GM21528 (cell line): ENCODE data around the gene UNC13D.
"Not testable (repeated sequence)": the region's sequence is repeated elsewhere in the genome, so short reads cannot be mapped to it uniquely, and the experiment has no call there.

Source experiments
- ATAC-seq: cut with Tn5 transposase; IDR thresholded peaks from one replicate; pipeline ENCODE4 v1.9.1; 2021; ENCODE audit warnings: mild to moderate bottlenecking, moderate library complexity; ENCODE audit not compliant: unreplicated experiment, low FRiP score

The UNC13D gene

DNA sequence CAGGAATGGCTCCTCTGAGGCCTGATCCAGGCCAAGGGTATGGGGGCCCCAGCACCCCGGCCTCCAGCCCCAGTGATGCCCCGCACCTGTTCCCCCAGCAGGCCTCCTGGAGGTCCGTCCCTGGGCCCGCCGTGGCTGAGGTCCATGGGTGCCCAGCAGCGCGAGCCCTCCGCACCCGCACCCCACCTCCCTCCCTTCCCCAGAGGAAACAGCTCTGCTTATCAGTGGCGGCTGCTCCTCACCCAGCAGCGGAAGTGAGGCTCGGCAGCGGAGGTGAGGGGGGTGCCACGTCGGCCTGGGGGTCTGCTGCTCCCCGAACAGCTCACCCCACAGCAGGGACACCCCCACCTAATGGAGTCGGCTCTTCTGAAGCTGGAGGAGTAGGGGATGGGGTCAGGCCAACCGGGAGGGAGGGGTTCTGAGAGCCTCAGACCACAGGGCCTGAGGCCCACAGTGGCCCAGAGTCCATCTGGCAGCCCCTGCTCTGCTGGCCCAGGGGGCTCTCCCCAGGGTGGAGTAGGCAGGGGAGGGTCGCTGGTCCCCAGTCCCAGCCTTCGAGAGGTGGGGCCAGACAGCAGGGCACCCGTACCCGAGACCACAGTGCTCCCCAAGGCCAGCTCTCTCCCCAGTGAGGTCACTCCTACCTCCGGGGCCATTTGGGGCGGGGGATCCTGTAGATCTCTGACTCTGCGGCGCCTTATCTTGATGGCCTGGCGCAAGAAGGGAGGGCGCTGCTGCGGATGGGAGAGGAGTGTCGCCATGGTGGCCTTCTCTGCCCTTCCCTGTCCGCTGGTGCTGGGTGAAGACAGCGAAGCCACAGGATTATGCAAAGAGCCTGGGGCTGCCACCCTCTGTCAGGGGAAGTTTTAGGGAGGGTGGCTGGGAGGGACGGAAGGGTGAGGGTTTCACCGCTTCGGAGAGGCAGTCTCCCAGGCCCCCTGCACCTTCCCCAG, at the start of gene UNC13D:
UNC13D (minus strand) TSS at position 828 of the 953 bp plus-strand sequence; CDS start at position 761, 67 bp downstream.
- no peak for ATAC-seq

GRCh38 chr17:75893305-75894048, 49.3 kb upstream of the UNC13D start:
- no peak for ATAC-seq

DNA sequence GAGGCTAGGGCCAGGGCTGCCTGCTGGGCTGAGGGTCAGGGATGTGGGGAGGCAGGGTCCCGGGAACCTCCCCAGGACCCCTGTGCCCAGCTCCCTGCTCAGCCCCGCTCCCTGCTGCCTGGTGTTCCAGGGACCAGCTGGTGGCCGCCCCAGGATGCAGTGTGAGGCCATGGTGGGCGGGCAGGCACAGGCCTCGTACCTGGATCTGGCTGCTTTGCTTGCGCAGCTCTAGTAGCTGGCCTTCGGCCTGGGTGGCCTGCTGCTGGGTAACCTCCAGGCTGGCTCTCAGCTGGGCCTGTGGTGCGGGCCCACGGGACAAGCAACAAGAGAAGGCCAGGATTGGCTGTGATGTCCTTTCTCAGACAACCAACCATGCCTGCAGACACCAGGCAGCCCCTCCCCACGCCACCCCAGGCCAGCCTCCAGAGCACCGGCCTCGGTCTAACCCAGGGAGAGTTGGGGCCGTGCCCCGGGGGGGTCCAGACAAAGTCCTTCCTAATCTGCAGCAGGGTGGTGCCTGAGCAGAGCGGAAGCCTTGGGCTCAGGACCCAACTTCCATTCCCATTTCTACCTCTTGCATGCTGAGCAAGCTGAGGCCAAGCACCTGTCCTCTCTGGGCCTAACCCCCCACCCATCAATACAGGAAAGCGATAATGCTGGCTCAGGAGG, 48.5 kb upstream of the UNC13D start:
- ATAC-seq: no peak

DNA sequence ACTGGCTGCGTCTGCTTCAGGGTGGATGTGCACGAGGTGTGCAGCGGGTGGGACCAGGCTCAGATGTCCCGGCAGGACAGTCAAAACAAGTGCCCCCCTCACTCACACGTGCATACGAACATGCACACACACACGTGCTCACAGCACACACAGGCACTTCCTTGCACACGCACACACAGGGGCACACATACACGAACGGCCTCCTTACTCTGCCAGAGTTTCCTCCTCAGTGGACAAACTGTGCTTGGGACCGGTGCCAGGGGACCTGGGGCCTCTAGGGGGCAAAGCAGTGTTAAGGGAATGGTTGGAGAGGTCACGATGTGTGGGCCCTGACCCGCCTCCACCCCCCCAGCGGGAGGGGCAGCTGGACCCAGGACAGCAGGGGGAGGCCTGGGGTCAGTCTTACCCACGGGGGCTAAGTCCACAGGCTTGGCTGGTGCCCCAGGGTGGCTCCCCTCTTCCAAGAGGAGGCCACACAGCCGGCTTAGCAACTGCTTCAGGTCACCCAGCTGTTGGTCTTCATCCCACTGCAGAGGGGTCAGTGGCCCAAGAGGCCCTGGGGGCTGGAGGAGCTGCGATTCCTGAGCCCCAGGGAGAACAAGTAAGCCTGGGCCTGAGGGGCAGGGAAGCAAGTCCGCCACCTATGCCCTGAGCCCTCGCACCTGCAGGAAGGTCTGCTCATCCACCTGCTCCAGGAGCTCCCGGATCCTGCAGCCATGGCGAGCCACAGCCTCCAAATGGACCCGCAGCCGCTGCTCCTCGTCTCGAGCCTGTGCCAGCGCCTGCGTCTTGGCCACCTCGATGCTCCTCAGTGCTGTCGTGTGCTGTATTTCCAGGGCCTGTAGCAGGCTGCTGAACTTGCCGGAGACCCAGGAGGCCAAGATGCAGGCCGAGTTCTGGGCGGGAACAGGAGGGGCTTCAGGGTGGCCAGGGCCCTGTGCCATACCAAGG, 47.7 kb upstream of the UNC13D start:
- no peak for ATAC-seq

- ATAC-seq: no peak
Measured at GRCh38 chr17:75891022-75891604, 46.9 kb upstream of the UNC13D start.

GRCh38 chr17:75889454-75889853, 45.2 kb upstream of the UNC13D start:
- ATAC-seq: no peak

DNA sequence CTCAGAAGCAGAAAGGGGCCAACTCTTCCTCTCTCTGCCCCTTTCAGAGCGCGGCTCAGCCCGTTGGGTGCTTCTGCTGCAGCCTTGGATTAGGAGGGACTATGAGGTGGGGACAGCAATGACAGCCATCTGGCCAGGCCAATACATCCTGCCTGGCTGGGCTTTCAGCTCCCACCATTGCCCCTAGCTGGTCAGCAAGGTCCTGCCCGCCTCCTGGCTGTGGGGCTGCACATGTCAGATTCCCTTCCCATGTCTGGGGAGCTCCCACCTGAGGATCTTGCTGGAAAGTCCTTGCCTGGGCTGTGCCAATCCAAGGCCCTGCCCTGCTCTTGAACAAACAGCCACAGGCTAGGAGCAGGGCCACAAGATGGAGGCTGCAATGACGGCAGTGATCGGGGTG, 44.3 kb upstream of the UNC13D start:
- ATAC-seq: no peak

DNA sequence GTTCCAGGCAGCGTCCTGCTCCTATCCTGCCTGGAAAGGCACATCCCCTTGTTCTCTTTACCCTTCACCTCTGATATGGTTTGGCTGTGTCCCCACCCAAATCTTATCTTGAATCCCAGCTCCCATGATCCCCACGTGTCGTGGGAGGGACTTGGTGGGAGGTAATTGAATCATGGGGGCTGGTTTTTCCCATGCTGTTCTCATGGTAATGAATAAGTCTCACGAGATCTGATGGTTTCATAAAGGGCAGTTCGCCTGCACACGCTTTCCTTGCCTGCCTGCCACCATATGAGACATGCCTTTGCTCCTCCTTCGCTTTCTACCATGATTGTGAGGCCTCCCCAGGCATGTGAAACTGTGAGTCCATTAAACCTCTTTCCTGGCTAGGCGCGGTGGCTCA, 41.7 kb upstream of the UNC13D start:
- ATAC-seq: not testable (repeated sequence)

- no peak for ATAC-seq
Measured at GRCh38 chr17:75885431-75885830, 41.2 kb upstream of the UNC13D start.

- no peak for ATAC-seq
Measured at GRCh38 chr17:75881678-75882454, 37.7 kb upstream of the UNC13D start.

DNA sequence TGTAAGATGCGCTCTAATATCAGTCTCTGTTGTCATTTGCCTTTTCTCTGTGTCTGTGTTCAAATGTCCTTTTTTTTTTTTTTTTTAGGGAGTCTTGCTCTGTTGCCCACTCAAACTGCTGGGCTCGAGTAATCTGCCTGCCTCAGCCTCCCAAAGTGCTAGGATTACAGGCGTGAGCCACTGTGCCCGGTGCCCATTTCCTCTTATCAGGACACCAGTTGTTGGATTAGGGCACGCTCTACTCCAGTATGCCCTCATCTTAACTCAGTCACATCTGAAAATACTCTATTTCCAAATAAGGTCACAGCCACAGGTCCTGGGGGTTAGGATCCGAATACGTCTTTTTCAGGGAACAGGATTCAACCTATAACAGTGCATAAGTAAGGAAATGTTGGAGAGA, 36.1 kb upstream of the UNC13D start:
- no peak for ATAC-seq

GRCh38 chr17:75878174-75878998, 34.2 kb upstream of the UNC13D start, which contains the start of gene TRIM47:
Gene TRIM47, minus strand, starts transcription at chr17:75878581. Its CDS starts 33 bp downstream, at chr17:75878548.
- ATAC-seq: no peak

DNA sequence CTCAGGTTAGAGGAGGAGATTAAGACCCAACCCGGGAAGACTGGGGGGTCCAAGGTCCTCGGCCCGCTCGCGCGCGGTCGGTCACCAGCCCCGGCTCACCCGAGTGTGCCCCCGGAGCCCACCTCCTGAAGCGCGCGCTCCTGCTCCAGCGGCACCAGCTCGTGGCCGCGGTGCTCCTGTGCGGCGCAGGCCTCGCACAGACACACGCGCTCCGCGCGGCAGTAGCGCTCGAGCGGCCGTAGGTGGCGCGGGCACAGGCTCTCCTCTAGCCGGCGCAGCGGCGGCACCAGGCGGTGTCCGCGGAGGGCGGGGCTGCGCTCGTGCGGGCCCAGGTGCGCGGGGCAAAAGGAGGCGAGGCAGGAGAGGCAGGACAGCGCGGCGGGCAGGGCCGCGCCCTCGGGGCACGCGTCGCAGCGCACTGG, 33.6 kb upstream of the UNC13D start:
- no peak for ATAC-seq

GRCh38 chr17:75876938-75877751, 32.9 kb upstream of the UNC13D start:
- ATAC-seq: no peak

DNA sequence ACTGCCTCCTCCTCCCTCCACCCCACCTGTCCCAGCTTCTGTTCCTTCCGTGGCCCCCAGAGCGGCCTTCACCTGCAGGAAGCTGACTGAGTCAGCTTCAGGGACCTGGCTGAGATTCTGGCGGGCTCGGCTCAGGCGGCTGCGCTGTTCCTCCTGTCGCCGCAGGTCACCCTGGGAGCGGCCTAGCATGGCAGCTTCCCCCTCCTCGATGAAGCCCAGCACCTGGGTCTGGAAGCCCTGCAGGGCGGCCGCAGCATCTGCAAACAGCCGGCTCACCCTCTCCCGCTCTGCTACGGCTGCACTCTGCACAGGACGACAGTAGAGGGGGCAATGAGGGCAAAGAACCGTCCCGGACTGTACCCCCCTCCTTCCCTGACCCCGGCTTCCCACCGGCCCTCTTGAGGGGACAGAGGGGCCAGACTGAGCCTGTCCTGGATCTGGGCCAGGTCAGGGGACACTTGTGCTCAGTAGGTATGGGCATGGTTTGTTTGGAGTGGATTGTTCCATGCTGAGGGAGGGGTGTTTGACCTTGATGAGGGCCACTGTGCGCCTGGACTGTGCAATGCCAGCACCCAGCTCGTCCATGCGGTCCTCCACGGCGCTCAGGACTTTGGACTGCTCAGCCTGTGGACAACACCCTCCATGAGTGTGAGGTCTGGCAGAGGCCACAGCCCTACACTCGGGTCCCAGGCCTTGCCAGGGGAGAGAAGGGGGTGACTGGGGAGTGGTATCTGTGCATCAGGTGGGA, 32.2 kb upstream of the UNC13D start:
- no peak for ATAC-seq

GRCh38 chr17:75875940-75876189, 31.7 kb upstream of the UNC13D start:
- ATAC-seq: no peak
